GM23338 (cell line): ENCODE data around the gene CDK2. TPM values are rescaled to one million over a fixed set of nuclear protein-coding genes. Genes with fewer than 3 reads are reported as not detected.

Experiments
- ATAC-seq: fragments of 200-7000 bp; cut with Tn5 transposase; 3 replicates; pipeline ENCODE4 v1.9.1; 2020
- DNase-seq: peaks from one replicate; pipeline ENCODE4 v3.0.0-alpha.2; 2015; ENCODE audit warnings: low spot score
- H2AFZ ChIP-seq: fragments of 200-600 bp; sonication (generic); 2 replicates; pipeline ENCODE4 v1.8.0; 2016; ENCODE audit warnings: antibody characterized with exemption, mild to moderate bottlenecking, moderate library complexity
- H3F3A ChIP-seq: fragments of 200-600 bp; sonication (generic); replicated peaks from 2 replicates; pipeline ENCODE4 v1.8.0; 2017; ENCODE audit warnings: antibody characterized with exemption, mixed run types, low read depth
- H3K27ac ChIP-seq: fragments of 200-600 bp; sonication (generic); 2 replicates; pipeline ENCODE4 v1.6.1; 2016; ENCODE audit warnings: low read depth
- H3K27me3 ChIP-seq: fragments of 200-600 bp; sonication (generic); 2 replicates; pipeline ENCODE4 v1.8.0; 2016; ENCODE audit warnings: mild to moderate bottlenecking, mixed run types, moderate library complexity; ENCODE audit not compliant: insufficient read depth
- H3K36me3 ChIP-seq: fragments of 200-600 bp; sonication (generic); 2 replicates; pipeline ENCODE4 v1.8.0; 2016; ENCODE audit warnings: mild to moderate bottlenecking; ENCODE audit not compliant: insufficient read depth
- H3K4me1 ChIP-seq: fragments of 200-600 bp; sonication (generic); 2 replicates; pipeline ENCODE4 v1.8.0; 2016; ENCODE audit warnings: mild to moderate bottlenecking, moderate library complexity; ENCODE audit not compliant: insufficient read depth
- H3K4me2 ChIP-seq: fragments of 200-600 bp; sonication (generic); 2 replicates; pipeline ENCODE4 v1.7.1; 2017; ENCODE audit warnings: mixed run types
- H3K4me3 ChIP-seq: fragments of 200-600 bp; sonication (generic); 2 replicates; pipeline ENCODE4 v1.6.1; 2016; ENCODE audit warnings: mixed run types
- H3K79me2 ChIP-seq: fragments of 200-600 bp; sonication (generic); replicated peaks from 2 replicates; pipeline ENCODE4 v1.8.0; 2017; ENCODE audit warnings: mild to moderate bottlenecking; ENCODE audit not compliant: insufficient read depth
- H3K9me2 ChIP-seq: fragments of 200-600 bp; sonication (generic); 2 replicates; pipeline ENCODE4 v1.8.0; 2017; ENCODE audit not compliant: insufficient read depth
- H4K20me1 ChIP-seq: fragments of 200-600 bp; sonication (generic); replicated peaks from 2 replicates; pipeline ENCODE4 v1.8.0; 2017; ENCODE audit warnings: mild to moderate bottlenecking; ENCODE audit not compliant: insufficient read depth
- H3K27ac Mint-ChIP-seq: 2 replicates; pipeline ENCODE4 v1.8.0; 2020; ENCODE audit warnings: inconsistent platforms, mild to moderate bottlenecking, moderate library complexity, mixed read lengths
- H3K27me3 Mint-ChIP-seq: 3 replicates; pipeline ENCODE4 v1.8.0; 2022; ENCODE audit warnings: low read depth, mild to moderate bottlenecking, moderate library complexity, mixed read lengths, inconsistent platforms; ENCODE audit not compliant: insufficient read depth, poor library complexity
- H3K36me3 Mint-ChIP-seq: 3 replicates; pipeline ENCODE4 v1.8.0; 2021; ENCODE audit warnings: low read depth, mild to moderate bottlenecking, inconsistent platforms, moderate library complexity, mixed read lengths
- H3K4me1 Mint-ChIP-seq: 3 replicates; pipeline ENCODE4 v1.8.0; 2020; ENCODE audit warnings: mild to moderate bottlenecking, inconsistent platforms, mixed read lengths
- H3K4me3 Mint-ChIP-seq: 3 replicates; pipeline ENCODE4 v1.8.0; 2021; ENCODE audit warnings: moderate library complexity, mild to moderate bottlenecking, inconsistent platforms, mixed read lengths
- H3K9me3 Mint-ChIP-seq: 3 replicates; pipeline ENCODE4 v1.8.0; 2020; ENCODE audit warnings: moderate library complexity, mild to moderate bottlenecking, inconsistent platforms, mixed read lengths
- CREB1 ChIP-seq: fragments of 250-450 bp; sonication (Bioruptor Pico); IDR thresholded peaks from 2 replicates; pipeline ENCODE4 v1.5.0; 2020; ENCODE audit warnings: low read depth, mild to moderate bottlenecking, moderate library complexity
- ETS1 ChIP-seq: IDR thresholded peaks from 2 replicates; pipeline ENCODE4 v1.6.1; 2016; ENCODE audit warnings: antibody characterized with exemption
- EZH2 ChIP-seq: fragments of 200-600 bp; sonication (generic); IDR thresholded peaks from one replicate; pipeline ENCODE4 v1.8.0; 2017; ENCODE audit warnings: antibody characterized with exemption, mild to moderate bottlenecking, low read depth; ENCODE audit not compliant: unreplicated experiment
- EZH2phosphoT487 ChIP-seq: fragments of 200-600 bp; sonication (generic); IDR thresholded peaks from one replicate; pipeline ENCODE4 v1.8.1; 2018; ENCODE audit warnings: antibody characterized with exemption; ENCODE audit not compliant: unreplicated experiment
- JUNB ChIP-seq: IDR thresholded peaks from one replicate; pipeline ENCODE4 v1.6.1; 2016; ENCODE audit warnings: antibody characterized with exemption; ENCODE audit not compliant: unreplicated experiment
- POLR2AphosphoS5 ChIP-seq: IDR thresholded peaks from 2 replicates; pipeline ENCODE4 v1.6.1; 2016; ENCODE audit warnings: antibody characterized with exemption, low read depth
- REST ChIP-seq: IDR thresholded peaks from one replicate; pipeline ENCODE4 v1.6.1; 2018; ENCODE audit warnings: antibody characterized with exemption; ENCODE audit not compliant: unreplicated experiment
- STAT1 ChIP-seq: IDR thresholded peaks from one replicate; pipeline ENCODE4 v1.6.1; 2016; ENCODE audit warnings: antibody characterized with exemption; ENCODE audit not compliant: unreplicated experiment
- ZNF114 ChIP-seq: fragments of 250-450 bp; sonication (Bioruptor Pico); IDR thresholded peaks from 2 replicates; pipeline ENCODE4 v1.5.0; 2020; ENCODE audit warnings: mild to moderate bottlenecking, moderate library complexity
- ZNF331 ChIP-seq: fragments of 250-450 bp; sonication (Bioruptor Pico); IDR thresholded peaks from 2 replicates; pipeline ENCODE4 v1.5.0; 2020; ENCODE audit warnings: low read depth, mild to moderate bottlenecking, moderate library complexity
- polyA plus RNA-seq: library from polyadenylated mRNA; unstranded; fragments of >200 nt; fragmentation: Nextera tagmentation; extraction: Ambion mirVana; gene quantifications from 2 replicates; pipeline ENCODE4 v1.2.1, GENCODE V29; 2016
- total RNA-seq: library from RNA; depleted of rRNA; stranded (reverse); fragments of >200 nt; shearing (Covaris generic); gene quantifications from 2 replicates; pipeline ENCODE4 v1.2.3, GENCODE V29; 2014
- TF ChIP-seq, protein P1 (sequence below): fragments of 250-450 bp; sonication (Bioruptor Pico); IDR thresholded peaks from 2 replicates; pipeline ENCODE4 v1.5.0; 2020; ENCODE audit warnings: mild to moderate bottlenecking, moderate library complexity
- TF ChIP-seq, protein P2 (sequence below), 2 experiments: fragments of 200-600 bp in 1 of 2; sonication (generic) in 1 of 2; conservative IDR thresholded peaks; 2 replicates each; pipeline versions ENCODE4 v1.5.1 to v1.6.1; 2016 to 2017; ENCODE audit warnings: antibody characterized with exemption in 2 of 2, low read depth in 2 of 2, mild to moderate bottlenecking in 2 of 2, moderate library complexity in 1 of 2

The CDK2 gene
- total and polyA plus RNA-seq, 2 experiments from 2014 or later, result 15.2 to 31.0 TPM

- H3K27ac Mint-ChIP-seq, result no peak overlapping the region
These were observed 50.6 kb downstream of the CDK2 start for GRCh38 chr12:56017181-56017580.

More at GRCh38 chr12:56017181-56017580, 50.6 kb downstream of the CDK2 start:
- Histone ChIP-seq H2AFZ (no peak overlapping the region), H3K4me2 (no peak overlapping the region), H3K79me2 (peaks cover 3% of the 10 kb centered on the region; the same call in 1 of the 2 replicates), H3K36me3 (no peaks in the 10 kb centered on the region; the same call in 1 of the 2 replicates), H3K27me3 (no peaks in the 10 kb centered on the region), H3K4me1 (peaks cover 18% of the 10 kb centered on the region), H3K27ac (no peak overlapping the region), H3K9me2 (no peaks in the 10 kb centered on the region), H4K20me1 (no peaks in the 10 kb centered on the region), H3K4me3 (no peak overlapping the region), H3F3A (peaks cover 20% of the 10 kb centered on the region; the same call in 1 of the 2 replicates)
- H3K4me3 Mint-ChIP-seq, result no peak overlapping the region
- no peaks in the 10 kb centered on the region for H3K9me3 Mint-ChIP-seq
- H3K4me1 Mint-ChIP-seq, result peaks cover 24% of the 10 kb centered on the region
- no peak for ATAC-seq
- H3K36me3 Mint-ChIP-seq, result peaks cover 10% of the 10 kb centered on the region; the same call in 1 of the 3 replicates
- DNase-seq, result no peak
- TF ChIP-seq ZNF114 (no peak), ETS1 (no peak), STAT1 (no peak), JUNB (no peak), REST (no peak), CREB1 (CRISPR knock-in tag) (no peak), POLR2AphosphoS5 (no peak), EZH2phosphoT487 (no peak), EZH2 (no peak), ZNF331 (no peak)
- TF ChIP-seq, protein P1, sequence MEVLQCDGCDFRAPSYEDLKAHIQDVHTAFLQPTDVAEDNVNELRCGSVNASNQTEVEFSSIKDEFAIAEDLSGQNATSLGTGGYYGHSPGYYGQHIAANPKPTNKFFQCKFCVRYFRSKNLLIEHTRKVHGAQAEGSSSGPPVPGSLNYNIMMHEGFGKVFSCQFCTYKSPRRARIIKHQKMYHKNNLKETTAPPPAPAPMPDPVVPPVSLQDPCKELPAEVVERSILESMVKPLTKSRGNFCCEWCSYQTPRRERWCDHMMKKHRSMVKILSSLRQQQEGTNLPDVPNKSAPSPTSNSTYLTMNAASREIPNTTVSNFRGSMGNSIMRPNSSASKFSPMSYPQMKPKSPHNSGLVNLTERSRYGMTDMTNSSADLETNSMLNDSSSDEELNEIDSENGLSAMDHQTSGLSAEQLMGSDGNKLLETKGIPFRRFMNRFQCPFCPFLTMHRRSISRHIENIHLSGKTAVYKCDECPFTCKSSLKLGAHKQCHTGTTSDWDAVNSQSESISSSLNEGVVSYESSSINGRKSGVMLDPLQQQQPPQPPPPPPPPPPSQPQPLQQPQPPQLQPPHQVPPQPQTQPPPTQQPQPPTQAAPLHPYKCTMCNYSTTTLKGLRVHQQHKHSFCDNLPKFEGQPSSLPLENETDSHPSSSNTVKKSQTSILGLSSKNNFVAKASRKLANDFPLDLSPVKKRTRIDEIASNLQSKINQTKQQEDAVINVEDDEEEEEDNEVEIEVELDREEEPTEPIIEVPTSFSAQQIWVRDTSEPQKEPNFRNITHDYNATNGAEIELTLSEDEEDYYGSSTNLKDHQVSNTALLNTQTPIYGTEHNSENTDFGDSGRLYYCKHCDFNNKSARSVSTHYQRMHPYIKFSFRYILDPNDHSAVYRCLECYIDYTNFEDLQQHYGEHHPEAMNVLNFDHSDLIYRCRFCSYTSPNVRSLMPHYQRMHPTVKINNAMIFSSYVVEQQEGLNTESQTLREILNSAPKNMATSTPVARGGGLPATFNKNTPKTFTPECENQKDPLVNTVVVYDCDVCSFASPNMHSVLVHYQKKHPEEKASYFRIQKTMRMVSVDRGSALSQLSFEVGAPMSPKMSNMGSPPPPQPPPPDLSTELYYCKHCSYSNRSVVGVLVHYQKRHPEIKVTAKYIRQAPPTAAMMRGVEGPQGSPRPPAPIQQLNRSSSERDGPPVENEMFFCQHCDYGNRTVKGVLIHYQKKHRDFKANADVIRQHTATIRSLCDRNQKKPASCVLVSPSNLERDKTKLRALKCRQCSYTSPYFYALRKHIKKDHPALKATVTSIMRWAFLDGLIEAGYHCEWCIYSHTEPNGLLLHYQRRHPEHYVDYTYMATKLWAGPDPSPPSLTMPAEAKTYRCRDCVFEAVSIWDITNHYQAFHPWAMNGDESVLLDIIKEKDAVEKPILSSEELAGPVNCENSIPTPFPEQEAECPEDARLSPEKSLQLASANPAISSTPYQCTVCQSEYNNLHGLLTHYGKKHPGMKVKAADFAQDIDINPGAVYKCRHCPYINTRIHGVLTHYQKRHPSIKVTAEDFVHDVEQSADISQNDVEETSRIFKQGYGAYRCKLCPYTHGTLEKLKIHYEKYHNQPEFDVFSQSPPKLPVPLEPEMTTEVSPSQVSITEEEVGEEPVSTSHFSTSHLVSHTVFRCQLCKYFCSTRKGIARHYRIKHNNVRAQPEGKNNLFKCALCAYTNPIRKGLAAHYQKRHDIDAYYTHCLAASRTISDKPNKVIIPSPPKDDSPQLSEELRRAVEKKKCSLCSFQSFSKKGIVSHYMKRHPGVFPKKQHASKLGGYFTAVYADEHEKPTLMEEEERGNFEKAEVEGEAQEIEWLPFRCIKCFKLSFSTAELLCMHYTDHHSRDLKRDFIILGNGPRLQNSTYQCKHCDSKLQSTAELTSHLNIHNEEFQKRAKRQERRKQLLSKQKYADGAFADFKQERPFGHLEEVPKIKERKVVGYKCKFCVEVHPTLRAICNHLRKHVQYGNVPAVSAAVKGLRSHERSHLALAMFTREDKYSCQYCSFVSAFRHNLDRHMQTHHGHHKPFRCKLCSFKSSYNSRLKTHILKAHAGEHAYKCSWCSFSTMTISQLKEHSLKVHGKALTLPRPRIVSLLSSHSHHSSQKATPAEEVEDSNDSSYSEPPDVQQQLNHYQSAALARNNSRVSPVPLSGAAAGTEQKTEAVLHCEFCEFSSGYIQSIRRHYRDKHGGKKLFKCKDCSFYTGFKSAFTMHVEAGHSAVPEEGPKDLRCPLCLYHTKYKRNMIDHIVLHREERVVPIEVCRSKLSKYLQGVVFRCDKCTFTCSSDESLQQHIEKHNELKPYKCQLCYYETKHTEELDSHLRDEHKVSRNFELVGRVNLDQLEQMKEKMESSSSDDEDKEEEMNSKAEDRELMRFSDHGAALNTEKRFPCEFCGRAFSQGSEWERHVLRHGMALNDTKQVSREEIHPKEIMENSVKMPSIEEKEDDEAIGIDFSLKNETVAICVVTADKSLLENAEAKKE (CRISPR knock-in tag), result no peak
- TF ChIP-seq, protein P2, sequence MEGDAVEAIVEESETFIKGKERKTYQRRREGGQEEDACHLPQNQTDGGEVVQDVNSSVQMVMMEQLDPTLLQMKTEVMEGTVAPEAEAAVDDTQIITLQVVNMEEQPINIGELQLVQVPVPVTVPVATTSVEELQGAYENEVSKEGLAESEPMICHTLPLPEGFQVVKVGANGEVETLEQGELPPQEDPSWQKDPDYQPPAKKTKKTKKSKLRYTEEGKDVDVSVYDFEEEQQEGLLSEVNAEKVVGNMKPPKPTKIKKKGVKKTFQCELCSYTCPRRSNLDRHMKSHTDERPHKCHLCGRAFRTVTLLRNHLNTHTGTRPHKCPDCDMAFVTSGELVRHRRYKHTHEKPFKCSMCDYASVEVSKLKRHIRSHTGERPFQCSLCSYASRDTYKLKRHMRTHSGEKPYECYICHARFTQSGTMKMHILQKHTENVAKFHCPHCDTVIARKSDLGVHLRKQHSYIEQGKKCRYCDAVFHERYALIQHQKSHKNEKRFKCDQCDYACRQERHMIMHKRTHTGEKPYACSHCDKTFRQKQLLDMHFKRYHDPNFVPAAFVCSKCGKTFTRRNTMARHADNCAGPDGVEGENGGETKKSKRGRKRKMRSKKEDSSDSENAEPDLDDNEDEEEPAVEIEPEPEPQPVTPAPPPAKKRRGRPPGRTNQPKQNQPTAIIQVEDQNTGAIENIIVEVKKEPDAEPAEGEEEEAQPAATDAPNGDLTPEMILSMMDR (conservative IDR thresholded peaks at IDR 0.05; ENCODE audit: low read depth in 2 of 2), result no peak
- H3K27me3 Mint-ChIP-seq, result peaks cover 16% of the 10 kb centered on the region
